HCT116 (cell line): Measurements from ENCODE around the gene FRK. TPM values are rescaled to one million over a fixed set of nuclear protein-coding genes. Genes with fewer than 3 reads are reported as not detected.
A peak's percentile ranks its signal among the peaks of the same experiment; 100 is the strongest.

Source experiments
- ATAC-seq: fragments of 200-7000 bp; cut with Tn5 transposase; 2 replicates; pipeline ENCODE4 v1.9.1; 2020; ENCODE audit warnings: mild to moderate bottlenecking, moderate library complexity
- BruUV-seq: library from RNA; stranded (reverse); fragments of 400-500 nt; replicated peaks from 2 replicates; lab custom pipeline; 2021; lab: Mats Ljungman, UMichigan
- CTCF ChIA-PET: fragments of 300-600 bp; sonication (Branson Sonifier 250); formaldehyde crosslinking; loops from one replicate; lab custom pipeline; 2021; ENCODE audit warnings: antibody characterized with exemption; lab: Charles Lee
- POLR2A ChIA-PET: fragments of 300-600, 350-600 bp; sonication (Branson Sonifier 250); formaldehyde crosslinking; loops from one replicate; lab custom pipeline; 2021; ENCODE audit warnings: antibody characterized with exemption; lab: Charles Lee
- RAD21 ChIA-PET, 2 experiments: fragments of 300-600 bp; sonication (Branson Sonifier 250); formaldehyde crosslinking; loops; one replicate each; lab custom pipeline; 2023; ENCODE audit warnings: low total read pairs in 2 of 2; ENCODE audit not compliant: uncharacterized antibody in 2 of 2, unreplicated experiment in 2 of 2, low non-redundant PET in 1 of 2; lab: Charles Lee
- DNase-seq: peaks from one replicate; pipeline ENCODE4 v3.0.0-alpha.2; 2010; ENCODE audit warnings: low read depth, low spot score
- H2AFZ ChIP-seq: fragments of 200-600 bp; shearing (Covaris generic), sonication (generic); 2 replicates; pipeline ENCODE4 v1.6.1; 2017; ENCODE audit warnings: low read depth, mixed run types, mixed read lengths, antibody characterized with exemption, low read length; ENCODE audit not compliant: poor library complexity, severe bottlenecking
- H3K27ac ChIP-seq: 2 replicates; pipeline ENCODE4 v1.5.1; 2012; ENCODE audit warnings: low read depth, low read length
- H3K27me3 ChIP-seq: fragments of 200-600 bp; sonication (generic); 2 replicates; pipeline ENCODE4 v1.6.1; 2016; ENCODE audit warnings: mixed run types, low read length, mixed read lengths; ENCODE audit not compliant: insufficient read depth
- H3K36me3 ChIP-seq, 2 experiments: fragments of 200-500 bp in 1 of 2; fragments of 200-600 bp in 1 of 2; sonication (Bioruptor generic) in 1 of 2; sonication (generic) in 1 of 2; 2 replicates each; pipeline versions ENCODE4 v1.5.1 to v1.6.1; 2014 to 2016; ENCODE audit warnings: low read length in 2 of 2, inconsistent platforms in 1 of 2, mixed read lengths in 1 of 2, mixed run types in 1 of 2; ENCODE audit not compliant: insufficient read depth in 2 of 2, control insufficient read depth in 1 of 2
- H3K4me1 ChIP-seq, 2 experiments: fragments of 200-600 bp in 1 of 2; sonication (generic) in 1 of 2; 2 replicates each; pipeline versions ENCODE4 v1.5.1 to v1.6.1; 2012 to 2017; ENCODE audit warnings: low read length in 2 of 2, inconsistent platforms in 1 of 2, mild to moderate bottlenecking in 1 of 2, mixed read lengths in 1 of 2, mixed run types in 1 of 2, moderate library complexity in 1 of 2; ENCODE audit not compliant: insufficient read depth in 2 of 2, control insufficient read depth in 1 of 2
- H3K4me2 ChIP-seq: fragments of 200-600 bp; sonication (generic); 2 replicates; pipeline ENCODE4 v1.6.1; 2017; ENCODE audit warnings: mixed run types, low read length, mixed read lengths
- H3K4me3 ChIP-seq, 2 experiments: fragments of 200-600 bp in 1 of 2; sonication (generic) in 1 of 2; replicated peaks in 1 of 2; 2 replicates each; pipeline ENCODE4 v1.5.1; 2011 to 2016; ENCODE audit warnings: low read length in 2 of 2, control low read depth in 1 of 2, low read depth in 1 of 2, mild to moderate bottlenecking in 1 of 2, mixed read lengths in 1 of 2, mixed run types in 1 of 2
- H3K79me2 ChIP-seq: fragments of 200-600 bp; sonication (generic); 2 replicates; pipeline ENCODE4 v1.6.1; 2017; ENCODE audit warnings: mild to moderate bottlenecking, mixed run types, low read length, moderate library complexity, mixed read lengths; ENCODE audit not compliant: insufficient read depth
- H3K9ac ChIP-seq: fragments of 200-600 bp; sonication (generic); 2 replicates; pipeline ENCODE4 v1.6.1; 2016; ENCODE audit warnings: low read length, mixed read lengths
- H3K9me2 ChIP-seq: fragments of 200-600 bp; sonication (generic), shearing (Covaris generic); 2 replicates; pipeline ENCODE4 v1.6.1; 2017; ENCODE audit warnings: mixed run types, mild to moderate bottlenecking, moderate library complexity; ENCODE audit not compliant: insufficient read depth
- H3K9me3 ChIP-seq, 2 experiments: fragments of 200-500 bp in 1 of 2; fragments of 200-600 bp in 1 of 2; sonication (Bioruptor generic) in 1 of 2; sonication (generic) in 1 of 2; 2 replicates each; pipeline ENCODE4 v1.6.1; 2014 to 2017; ENCODE audit warnings: low read length in 2 of 2, mixed read lengths in 2 of 2, inconsistent platforms in 1 of 2, low read depth in 1 of 2, mild to moderate bottlenecking in 1 of 2, mixed run types in 1 of 2, moderate library complexity in 1 of 2; ENCODE audit not compliant: control insufficient read depth in 1 of 2, insufficient read depth in 1 of 2
- H4K20me1 ChIP-seq: fragments of 200-600 bp; sonication (generic), shearing (Covaris generic); 2 replicates; pipeline ENCODE4 v1.6.1; 2017; ENCODE audit warnings: mixed run types, mild to moderate bottlenecking, moderate library complexity; ENCODE audit not compliant: insufficient read depth
- CBX3 ChIP-seq: IDR thresholded peaks from 2 replicates; pipeline ENCODE4 v1.6.1; 2012; ENCODE audit warnings: low read depth
- CEBPB ChIP-seq: IDR thresholded peaks from 2 replicates; pipeline ENCODE4 v1.6.1; 2012; ENCODE audit warnings: low read depth
- EZH2phosphoT487 ChIP-seq: fragments of 200-600 bp; IDR thresholded peaks from 2 replicates; pipeline ENCODE4 v1.6.1; 2018; ENCODE audit warnings: antibody characterized with exemption, borderline replicate concordance
- POLR2AphosphoS5 ChIP-seq: IDR thresholded peaks from 2 replicates; pipeline ENCODE4 v1.6.1; 2011; ENCODE audit warnings: mild to moderate bottlenecking, low read depth, low read length, moderate library complexity
- RAD21 ChIP-seq: IDR thresholded peaks from 2 replicates; pipeline ENCODE4 v1.6.1; 2012; ENCODE audit warnings: low read depth, mild to moderate bottlenecking
- SRF ChIP-seq: IDR thresholded peaks from 2 replicates; pipeline ENCODE4 v1.6.1; 2012; ENCODE audit warnings: low read depth
- TCF7L2 ChIP-seq: IDR thresholded peaks from 2 replicates; pipeline ENCODE4 v1.7.0; 2011; ENCODE audit warnings: borderline replicate concordance, inconsistent platforms; ENCODE audit not compliant: insufficient read depth, insufficient read length; ENCODE audit errors: extremely low read depth
- YY1 ChIP-seq: IDR thresholded peaks from 2 replicates; pipeline ENCODE4 v1.6.1; 2011; ENCODE audit warnings: low read length, low read depth, moderate library complexity, mild to moderate bottlenecking; ENCODE audit not compliant: insufficient replicate concordance; ENCODE audit errors: extremely low read depth
- ZFX ChIP-seq: fragments of 450-650 bp; IDR thresholded peaks from 2 replicates; pipeline ENCODE4 v1.6.1; 2017
- intact Hi-C: fragments of 100-400 bp; cut with micrococcal nuclease; formaldehyde crosslinking; loops from 2 replicates; pipeline ENCODE4 v1.10.0; 2022
- total RNA-seq: library from RNA; stranded (reverse); gene quantifications from one replicate; pipeline ENCODE4 v1.2.1, GENCODE V29; 2021; ENCODE audit not compliant: unreplicated experiment

FRK gene
- total RNA-seq, 1 experiment from 2014 or later: 3.7 TPM

DNA sequence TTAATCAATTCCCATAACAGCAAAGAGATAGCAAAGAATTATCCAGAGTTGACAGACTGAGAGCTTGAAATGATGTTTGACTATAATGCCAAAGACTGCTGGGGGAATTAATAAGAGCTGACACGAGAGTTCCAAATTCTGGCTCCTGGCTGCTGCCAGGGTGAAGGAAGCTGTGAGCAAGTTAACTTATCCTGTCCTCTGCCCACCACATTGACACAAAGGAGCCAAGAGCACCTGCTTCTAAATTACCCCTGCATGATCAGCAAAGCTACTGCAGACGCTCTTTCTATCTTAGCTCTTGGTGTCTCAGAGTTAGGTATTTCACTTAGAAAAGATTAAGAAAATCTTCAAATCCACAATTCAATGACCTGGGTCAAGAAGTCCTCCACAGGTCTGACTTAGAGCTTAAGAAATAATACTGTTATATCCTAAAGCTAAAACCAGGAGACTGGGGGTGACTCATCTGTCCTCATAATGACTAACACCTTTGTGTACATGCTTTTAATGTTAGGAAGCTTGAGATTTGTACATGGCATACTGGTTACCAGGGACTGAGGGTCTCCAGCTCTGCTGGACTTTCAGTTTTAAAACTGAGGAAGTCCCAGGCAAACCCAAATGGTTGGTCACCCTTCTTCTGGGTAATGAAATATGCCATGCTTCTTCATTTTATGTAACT, 13.2 kb upstream of the FRK start (continued):
- TF ChIP-seq TCF7L2 (no peak), YY1 (no peak), POLR2AphosphoS5 (no peak), SRF (peak; percentile 48), EZH2phosphoT487 (no peak), RAD21 (no peak), CBX3 (peak; percentile 65; the same call in 1 of the 2 replicates)

DNA sequence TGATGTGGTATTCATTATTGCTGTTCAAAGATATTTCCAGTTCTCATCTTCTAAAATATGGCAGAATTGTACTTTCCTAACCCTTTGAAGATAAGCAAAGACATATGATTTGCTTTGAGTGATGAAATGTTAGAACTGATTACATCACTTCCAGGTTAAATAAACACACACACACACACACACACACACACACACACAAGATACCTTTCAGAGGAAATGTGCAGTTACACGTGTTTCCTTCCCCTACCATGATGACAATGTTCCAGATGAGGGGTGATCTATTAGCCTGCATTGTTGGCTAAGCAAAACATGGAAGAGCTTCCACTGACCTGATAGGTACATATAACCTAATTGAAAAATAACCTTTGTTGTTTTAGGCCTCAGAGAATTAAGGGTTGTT, 11.7 kb upstream of the FRK start:
- H3K4me3 ChIP-seq: no peak overlapping the region
- no peak overlapping the region for H3K27ac ChIP-seq
- BruUV-seq: no TSS peak
- H2AFZ ChIP-seq: no peak overlapping the region
- TF ChIP-seq ZFX: no peak
- peak; percentile 48; the same call in 1 of the 2 replicates for TF ChIP-seq CEBPB
- no peaks in the 10 kb centered on the region for H3K9me2 ChIP-seq
- no peaks in the 10 kb centered on the region for H3K9me3 ChIP-seq
- no peaks in the 10 kb centered on the region for H3K27me3 ChIP-seq
- H3K79me2 ChIP-seq: no peaks in the 10 kb centered on the region
- H4K20me1 ChIP-seq: no peaks in the 10 kb centered on the region
- no peak overlapping the region for H3K9ac ChIP-seq
- H3K36me3 ChIP-seq: no peaks in the 10 kb centered on the region
- H3K4me1 ChIP-seq: peaks cover 12 to 24% of the 10 kb centered on the region in 2 experiments
- no peak for ATAC-seq
- no peak for DNase-seq
- POLR2A ChIA-PET: interaction anchor here (2.0 kb wide), 1 partner anchor 12 kb away, joined by 11 read pairs; the partner anchor contains the start of gene FRK
- CTCF ChIA-PET: no interaction called here
- RAD21 ChIA-PET: no interaction called here
- no peak overlapping the region for H3K4me2 ChIP-seq
- intact Hi-C loops: no loop called here
